Ectodermal cell (in vitro differentiated cells): ENCODE measurements around the gene PAWR. TPM values are rescaled to one million over a fixed set of nuclear protein-coding genes. Genes with fewer than 3 reads are reported as not detected.
A peak's percentile ranks its signal among the peaks of the same experiment; 100 is the strongest.

Source experiments
- H3K27ac ChIP-seq: 2 replicates; pipeline ENCODE4 v1.7.0; 2013; ENCODE audit warnings: mild to moderate bottlenecking, low read depth, low read length; ENCODE audit not compliant: insufficient read depth, poor library complexity, severe bottlenecking
- H3K27me3 ChIP-seq: 2 replicates; pipeline ENCODE4 v1.7.0; 2013; ENCODE audit warnings: mild to moderate bottlenecking, low read length; ENCODE audit not compliant: insufficient read depth, control insufficient read depth, poor library complexity, severe bottlenecking
- H3K36me3 ChIP-seq: one replicate; pipeline ENCODE4 v1.7.0; 2013; ENCODE audit warnings: low read length; ENCODE audit not compliant: control insufficient read depth, insufficient read depth
- H3K4me1 ChIP-seq: one replicate; pipeline ENCODE4 v1.7.0; 2013; ENCODE audit warnings: low read length; ENCODE audit not compliant: control insufficient read depth, insufficient read depth
- H3K4me3 ChIP-seq: 2 replicates; pipeline ENCODE4 v1.7.0; 2013; ENCODE audit warnings: low read depth, low read length, control low read depth; ENCODE audit not compliant: insufficient read depth
- H3K9me3 ChIP-seq: 2 replicates; pipeline ENCODE4 v1.7.0; 2013; ENCODE audit warnings: mild to moderate bottlenecking, low read length, moderate library complexity; ENCODE audit not compliant: control insufficient read depth
- WGBS, 2 experiments: methylation state at CpG; one replicate each; pipeline ENCODE4 v1.1.7; 2013; ENCODE audit warnings: missing lambda C conversion rate in 2 of 2; 5-methylcytosine and 5-hydroxymethylcytosine counted together
- polyA plus RNA-seq, 4 experiments: library from polyadenylated mRNA; stranded (reverse); fragments of 50-300 nt; gene quantifications; one replicate each; pipeline ENCODE4 v1.2.3, GENCODE V29; 2013

Gene PAWR
- polyA plus RNA-seq (2013, experiment 1 of 4), result 91.9 TPM
- 85.4 TPM for polyA plus RNA-seq (2013, experiment 2 of 4)
- polyA plus RNA-seq (2013, experiment 3 of 4), result 58.5 TPM
- polyA plus RNA-seq (2013, experiment 4 of 4), result 67.7 TPM

- Histone ChIP-seq H3K27ac (peak within 1 kb of the TSS; percentile 90), H3K36me3 (no peaks in the 10 kb centered on the region), H3K27me3 (no peaks in the 10 kb centered on the region), H3K4me3 (peak within 1 kb of the TSS; percentile 92), H3K4me1 (peaks cover 15% of the 10 kb centered on the region), H3K9me3 (no peaks in the 10 kb centered on the region)
- 0% methylated on average over 107 of the region's 107 CpGs for WGBS, 2 experiments
These were observed at the start of gene PAWR for GRCh38 chr12:79690638-79691510. Gene PAWR (minus strand): TSS chr12:79690964. CDS start chr12:79690244, 720 bp downstream.

DNA sequence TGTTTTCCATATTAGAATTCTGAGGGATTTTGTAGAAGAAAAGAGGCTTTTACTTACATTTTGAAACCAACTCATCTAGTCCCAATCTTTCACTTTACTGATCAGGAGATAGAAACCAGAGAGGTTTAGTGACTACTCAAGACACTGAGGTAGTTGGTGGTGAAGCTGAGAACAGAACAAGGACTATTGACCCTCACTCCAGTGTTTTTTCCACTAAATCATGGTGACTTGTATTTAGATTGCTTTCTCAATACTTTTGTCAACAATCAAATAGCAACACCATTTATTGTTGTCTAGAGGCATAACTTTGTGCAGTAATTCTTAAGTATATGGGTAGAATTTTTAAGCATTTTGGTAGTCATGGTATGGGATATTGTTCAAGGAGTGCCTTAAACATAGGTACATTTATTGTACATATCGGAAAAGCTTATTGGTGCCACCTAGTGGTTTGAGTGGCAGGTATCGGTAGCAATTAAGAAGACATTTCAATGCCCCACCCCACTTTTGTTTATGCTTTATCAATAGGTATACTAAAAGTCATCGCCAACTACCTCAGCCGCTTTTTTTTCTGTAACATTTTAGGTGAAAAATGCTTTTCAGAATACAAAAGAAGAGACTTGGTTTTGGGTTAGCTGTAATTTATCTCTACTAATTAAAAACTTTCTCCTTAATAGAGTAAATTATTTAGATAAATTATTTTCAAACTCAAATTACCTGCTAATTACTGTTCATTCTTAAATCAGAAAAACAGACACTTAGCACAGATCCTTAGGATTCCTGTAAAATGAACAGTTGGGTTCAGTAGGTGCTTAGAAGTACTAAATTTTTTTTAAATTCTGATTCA is 47.3 kb upstream of the PAWR start:
- H3K4me1 ChIP-seq, result no peaks in the 10 kb centered on the region
- 22 to 29% methylated on average over 1 to 2 of the region's 4 CpGs for whole genome bisulfite sequencing, 2 experiments
- no peaks in the 10 kb centered on the region for H3K9me3 ChIP-seq

DNA sequence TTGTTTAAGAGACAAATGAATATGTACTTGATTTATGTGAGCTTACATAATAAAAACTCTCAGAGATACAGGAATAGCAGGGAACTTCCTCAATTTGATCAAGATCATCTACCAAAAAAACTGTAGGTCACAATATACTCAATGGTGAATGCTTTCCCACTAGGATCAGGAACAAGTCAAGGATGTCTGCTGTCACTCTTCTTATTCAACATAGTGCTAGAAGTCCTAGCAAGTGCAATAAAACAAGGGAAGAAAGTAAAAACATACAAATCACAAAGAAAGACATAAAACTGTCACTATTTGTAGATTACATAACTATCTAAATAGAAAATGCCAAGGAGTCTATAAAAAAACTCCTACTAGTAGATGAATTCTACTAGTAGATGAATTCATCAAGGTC is 41.9 kb upstream of the PAWR start:
- no peaks in the 10 kb centered on the region for H3K27me3 ChIP-seq

More for the DNA sequence above, 47.3 kb upstream of the PAWR start:
- Histone ChIP-seq H3K27ac (no peak overlapping the region), H3K27me3 (no peaks in the 10 kb centered on the region), H3K36me3 (no peaks in the 10 kb centered on the region), H3K4me3 (no peak overlapping the region)

GRCh38 chr12:79725987-79726386 is 35.2 kb upstream of the PAWR start:
- H3K4me3 ChIP-seq, result no peak overlapping the region
- H3K9me3 ChIP-seq, result no peaks in the 10 kb centered on the region
- no peaks in the 10 kb centered on the region for H3K36me3 ChIP-seq
- H3K4me1 ChIP-seq, result no peaks in the 10 kb centered on the region
- H3K27me3 ChIP-seq, result no peaks in the 10 kb centered on the region
- WGBS, 2 experiments, result 96 to 100% methylated on average over 1 of the region's 1 CpG
- no peak overlapping the region for H3K27ac ChIP-seq

More for the DNA sequence above, 41.9 kb upstream of the PAWR start:
- Histone ChIP-seq H3K9me3 (no peaks in the 10 kb centered on the region), H3K27ac (no peak overlapping the region), H3K4me1 (no peaks in the 10 kb centered on the region), H3K4me3 (no peak overlapping the region), H3K36me3 (no peaks in the 10 kb centered on the region)

DNA sequence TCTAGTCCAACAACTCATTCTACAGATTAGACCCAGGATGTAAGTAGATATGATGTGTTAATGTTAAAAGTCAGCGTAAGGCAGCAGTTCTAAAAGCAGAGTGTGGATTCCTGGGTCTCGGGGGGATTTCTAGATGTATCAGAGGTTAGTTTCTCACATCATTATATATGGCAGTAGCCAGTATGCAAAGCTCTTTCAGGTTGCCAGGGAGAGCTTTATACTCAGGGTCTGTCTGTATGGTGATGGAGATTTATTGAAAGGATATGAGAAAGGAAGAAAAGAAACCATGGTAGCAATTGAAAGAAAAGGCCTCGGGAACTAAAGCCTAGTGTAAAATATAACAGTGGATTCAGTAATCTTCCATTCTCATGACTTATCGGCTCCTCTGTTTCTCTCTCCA is 26.2 kb upstream of the PAWR start:
- Histone ChIP-seq H3K27me3 (no peaks in the 10 kb centered on the region), H3K4me3 (no peak overlapping the region)
- 84 to 90% methylated on average over 4 of the region's 4 CpGs for WGBS, 2 experiments

GRCh38 chr12:79715308-79715707 is 24.5 kb upstream of the PAWR start:
- Histone ChIP-seq H3K9me3 (no peaks in the 10 kb centered on the region), H3K27me3 (no peaks in the 10 kb centered on the region), H3K4me3 (no peak overlapping the region), H3K4me1 (no peaks in the 10 kb centered on the region), H3K27ac (no peak overlapping the region), H3K36me3 (no peaks in the 10 kb centered on the region)
- WGBS, 2 experiments, result 83 to 93% methylated on average over 1 to 3 of the region's 3 CpGs

More for the DNA sequence above, 26.2 kb upstream of the PAWR start:
- H3K9me3 ChIP-seq, result no peaks in the 10 kb centered on the region
- no peaks in the 10 kb centered on the region for H3K4me1 ChIP-seq
- no peak overlapping the region for H3K27ac ChIP-seq
- no peaks in the 10 kb centered on the region for H3K36me3 ChIP-seq

DNA sequence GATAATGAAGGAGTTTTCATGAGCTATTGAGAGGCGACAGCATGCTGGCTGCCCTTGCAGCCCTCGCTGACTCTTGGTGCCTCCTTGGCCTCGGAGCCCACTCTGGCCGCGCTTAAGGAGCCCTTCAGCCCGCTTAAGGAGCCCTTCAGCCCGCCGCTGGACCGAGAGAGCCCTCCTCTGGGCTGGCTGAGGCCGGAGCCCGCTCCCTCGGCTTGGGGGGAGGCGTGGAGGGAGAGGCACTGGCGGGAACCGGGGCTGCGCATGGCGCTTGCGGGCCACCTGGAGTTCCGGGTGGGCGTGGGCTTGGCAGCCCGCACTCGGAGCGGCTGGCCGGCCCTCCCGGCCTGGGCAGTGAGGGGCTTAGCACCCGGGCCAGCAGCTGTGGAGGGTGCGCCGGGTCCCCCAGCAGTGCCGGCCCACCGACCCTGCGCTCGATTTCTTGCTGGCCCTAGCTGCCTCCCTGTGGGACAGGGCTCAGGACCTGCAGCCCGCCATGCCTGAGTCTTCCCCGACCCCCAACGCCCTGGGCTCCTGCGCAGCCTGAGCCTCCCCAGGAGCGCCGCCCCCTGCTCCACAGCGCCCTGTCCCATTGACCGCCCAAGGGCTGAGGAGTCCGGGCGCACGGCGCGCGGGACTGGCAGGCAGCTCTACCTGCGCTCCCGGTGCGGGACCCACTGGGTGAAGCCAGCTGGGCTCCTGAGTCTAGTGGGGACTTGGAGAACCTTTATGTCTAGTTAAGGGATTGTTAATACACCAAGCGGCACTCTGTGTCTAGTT is 20.1 kb upstream of the PAWR start:
- Histone ChIP-seq H3K9me3 (no peaks in the 10 kb centered on the region), H3K4me1 (no peaks in the 10 kb centered on the region), H3K27ac (no peak overlapping the region), H3K36me3 (no peaks in the 10 kb centered on the region), H3K4me3 (no peak overlapping the region), H3K27me3 (no peaks in the 10 kb centered on the region)
- WGBS, 2 experiments, result 95 to 96% methylated on average over 50 of the region's 50 CpGs

DNA sequence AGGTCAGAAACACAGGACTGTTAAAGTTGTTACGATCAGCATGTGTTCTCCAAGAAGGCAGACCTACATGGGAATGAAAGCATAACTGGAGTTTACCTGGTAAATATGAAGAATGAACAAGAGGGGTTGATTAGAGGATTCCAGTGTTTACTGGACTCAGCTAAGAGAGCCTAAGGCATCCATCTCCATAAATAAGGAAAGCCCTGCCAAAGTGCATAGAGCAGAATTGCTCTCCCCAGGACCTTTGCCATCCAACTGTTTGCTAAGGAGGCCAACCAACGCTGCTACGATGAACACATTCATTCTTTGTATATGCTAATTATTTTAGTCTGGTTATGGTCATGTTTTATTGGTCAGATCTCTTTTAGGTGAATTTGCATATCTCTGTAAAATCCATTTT is 17.1 kb upstream of the PAWR start:
- Histone ChIP-seq H3K27me3 (no peaks in the 10 kb centered on the region), H3K36me3 (no peaks in the 10 kb centered on the region), H3K9me3 (no peaks in the 10 kb centered on the region), H3K4me1 (no peaks in the 10 kb centered on the region), H3K27ac (no peak overlapping the region), H3K4me3 (no peak overlapping the region)
- 92 to 95% methylated on average over 3 of the region's 3 CpGs for WGBS, 2 experiments

- 88 to 89% methylated on average over 3 of the region's 3 CpGs for WGBS, 2 experiments
These were observed 15.9 kb upstream of the PAWR start for GRCh38 chr12:79706676-79707075.

More at GRCh38 chr12:79706676-79707075, 15.9 kb upstream of the PAWR start:
- Histone ChIP-seq H3K4me1 (no peaks in the 10 kb centered on the region), H3K27ac (no peak overlapping the region), H3K9me3 (no peaks in the 10 kb centered on the region), H3K36me3 (no peaks in the 10 kb centered on the region), H3K4me3 (no peak overlapping the region), H3K27me3 (no peaks in the 10 kb centered on the region)
